IMR-90 (cell line): ENCODE measurements around the gene TAAR2. TPM values are rescaled to one million over a fixed set of nuclear protein-coding genes. Genes with fewer than 3 reads are reported as not detected.
"Not testable (repeated sequence)": the region's sequence is repeated elsewhere in the genome, so short reads cannot be mapped to it uniquely, and the experiment has no call there.

Experiments used
- ATAC-seq: fragments of 200-7000 bp; cut with Tn5 transposase; 2 replicates; pipeline ENCODE4 v1.9.1; 2020; ENCODE audit warnings: low read depth, mild to moderate bottlenecking, moderate library complexity
- BruUV-seq: library from RNA; stranded (reverse); fragments of 400-500 nt; replicated peaks from 2 replicates; lab custom pipeline; 2021; lab: Mats Ljungman, UMichigan
- CTCF ChIA-PET: fragments of 300-600 bp; formaldehyde crosslinking; extraction: SDS; loops from one replicate; lab custom pipeline; 2021; ENCODE audit warnings: antibody characterized with exemption; lab: Yijun Ruan, JAX
- POLR2A ChIA-PET: fragments of 300-600 bp; sonication (Branson Sonifier 250); formaldehyde crosslinking; loops from one replicate; lab custom pipeline; 2022; ENCODE audit warnings: antibody characterized with exemption; ENCODE audit not compliant: unreplicated experiment; lab: Charles Lee
- DNase-seq: peaks from one replicate; pipeline ENCODE4 v3.0.0; 2013
- H2AFZ ChIP-seq: replicated peaks from 2 replicates; pipeline ENCODE3; 2013; ENCODE audit warnings: low read length, mild to moderate bottlenecking; ENCODE audit not compliant: poor library complexity
- H2AK5ac ChIP-seq: 2 replicates; pipeline ENCODE4 v1.6.1; 2013; ENCODE audit warnings: low read depth, low read length, inconsistent platforms
- H2AK9ac ChIP-seq: replicated peaks from 2 replicates; pipeline ENCODE3; 2013; ENCODE audit warnings: mild to moderate bottlenecking, low read depth, low read length, moderate library complexity; ENCODE audit not compliant: poor library complexity
- H2BK120ac ChIP-seq: 2 replicates; pipeline ENCODE4 v1.6.1; 2013; ENCODE audit warnings: low read depth, low read length, inconsistent platforms
- H2BK15ac ChIP-seq: 3 replicates; pipeline ENCODE4 v1.6.1; 2013; ENCODE audit warnings: low read depth, low read length, inconsistent platforms
- H2BK20ac ChIP-seq: 2 replicates; pipeline ENCODE4 v1.6.1; 2013; ENCODE audit warnings: low read depth, mild to moderate bottlenecking, inconsistent platforms, low read length, moderate library complexity
- H2BK5ac ChIP-seq: 2 replicates; pipeline ENCODE4 v1.6.1; 2013; ENCODE audit warnings: mild to moderate bottlenecking, low read depth, low read length, inconsistent platforms; ENCODE audit not compliant: poor library complexity, severe bottlenecking
- H3K14ac ChIP-seq: replicated peaks from 2 replicates; pipeline ENCODE4 v1.6.1; 2013; ENCODE audit warnings: low read depth, low read length, inconsistent platforms
- H3K18ac ChIP-seq: 2 replicates; pipeline ENCODE4 v1.6.1; 2013; ENCODE audit warnings: low read depth, low read length, control low read depth
- H3K23ac ChIP-seq: 2 replicates; pipeline ENCODE4 v1.6.1; 2013; ENCODE audit warnings: low read depth, low read length, inconsistent platforms
- H3K27ac ChIP-seq: 2 replicates; pipeline ENCODE4 v1.5.1; 2013; ENCODE audit warnings: mild to moderate bottlenecking, control low read depth, low read length; ENCODE audit not compliant: insufficient read depth
- H3K27me3 ChIP-seq: 2 replicates; pipeline ENCODE4 v1.6.1; 2013; ENCODE audit warnings: low read length; ENCODE audit not compliant: control insufficient read depth, insufficient read depth
- H3K36me3 ChIP-seq: 2 replicates; pipeline ENCODE4 v1.6.1; 2013; ENCODE audit warnings: low read length, mixed read lengths; ENCODE audit not compliant: control insufficient read depth, insufficient read depth
- H3K4ac ChIP-seq: 2 replicates; pipeline ENCODE4 v1.6.1; 2013; ENCODE audit warnings: low read depth, low read length, inconsistent platforms
- H3K4me1 ChIP-seq: 2 replicates; pipeline ENCODE4 v1.6.1; 2013; ENCODE audit warnings: low read length, mixed read lengths; ENCODE audit not compliant: control insufficient read depth, insufficient read depth
- H3K4me2 ChIP-seq: 2 replicates; pipeline ENCODE4 v1.6.1; 2013; ENCODE audit warnings: low read depth, mild to moderate bottlenecking, control low read depth, low read length, moderate library complexity
- H3K4me3 ChIP-seq: 2 replicates; pipeline ENCODE4 v1.5.1; 2013; ENCODE audit warnings: low read depth, mild to moderate bottlenecking, control low read depth, low read length, moderate library complexity; ENCODE audit not compliant: insufficient read depth
- H3K56ac ChIP-seq: 2 replicates; pipeline ENCODE4 v1.6.1; 2013; ENCODE audit warnings: low read length, inconsistent platforms; ENCODE audit not compliant: insufficient read depth; ENCODE audit errors: extremely low read depth
- H3K79me1 ChIP-seq, 2 experiments: 2 replicates each; pipeline ENCODE4 v1.6.1; 2013; ENCODE audit warnings: low read length in 2 of 2, inconsistent platforms in 1 of 2, low read depth in 1 of 2
- H3K9ac ChIP-seq: 2 replicates; pipeline ENCODE4 v1.6.1; 2013; ENCODE audit warnings: low read depth, low read length, control low read depth
- H3K9me1 ChIP-seq: 2 replicates; pipeline ENCODE4 v1.6.1; 2013; ENCODE audit warnings: low read length, inconsistent platforms; ENCODE audit not compliant: insufficient read depth
- H3K9me3 ChIP-seq: 2 replicates; pipeline ENCODE4 v1.6.1; 2013; ENCODE audit warnings: low read length; ENCODE audit not compliant: control insufficient read depth, insufficient read depth
- H4K20me1 ChIP-seq: 2 replicates; pipeline ENCODE4 v1.6.1; 2013; ENCODE audit warnings: low read length, inconsistent platforms; ENCODE audit not compliant: insufficient read depth
- H4K5ac ChIP-seq: 2 replicates; pipeline ENCODE4 v1.6.1; 2013; ENCODE audit warnings: mild to moderate bottlenecking, low read depth, low read length, control low read depth
- H4K8ac ChIP-seq, 2 experiments: 2 replicates each; pipeline ENCODE4 v1.6.1; 2013; ENCODE audit warnings: low read depth in 2 of 2, low read length in 2 of 2, control low read depth in 1 of 2, inconsistent platforms in 1 of 2
- H4K91ac ChIP-seq: 2 replicates; pipeline ENCODE4 v1.6.1; 2013; ENCODE audit warnings: low read depth, low read length, inconsistent platforms; ENCODE audit not compliant: insufficient read depth
- CEBPB ChIP-seq: IDR thresholded peaks from 2 replicates; pipeline ENCODE4 v1.6.1; 2012; ENCODE audit warnings: low read depth, low read length, improper control_type of control experiment
- MAFK ChIP-seq: IDR thresholded peaks from 2 replicates; pipeline ENCODE4 v1.6.1; 2012; ENCODE audit warnings: low read depth, low read length, improper control_type of control experiment
- MXI1 ChIP-seq: IDR thresholded peaks from 2 replicates; pipeline ENCODE4 v1.6.1; 2012; ENCODE audit warnings: low read depth, mild to moderate bottlenecking, low read length, moderate library complexity, borderline replicate concordance
- WGBS, 2 experiments: methylation state at CpG; one replicate each; pipeline versions ENCODE4 v1.1.5 to v1.1.7; 2013; ENCODE audit warnings: missing lambda C conversion rate in 2 of 2; ENCODE audit not compliant: insufficient read length in 1 of 2; ENCODE audit errors: extremely low coverage in 2 of 2; 5-methylcytosine and 5-hydroxymethylcytosine counted together
- dilution Hi-C: fragments of 300-500 bp; cut with HindIII; formaldehyde crosslinking; loops from one replicate; pipeline ENCODE4 v1.14.3; 2018; ENCODE audit warnings: low sequenced_read_pairs; ENCODE audit not compliant: unreplicated experiment
- in situ Hi-C: fragments of 300-500 bp; cut with MboI; formaldehyde crosslinking; loops from 3 replicates; pipeline ENCODE4 v1.14.3; 2019; ENCODE audit warnings: low sequenced_read_pairs, inconsistent platforms, mixed read lengths
- intact Hi-C: fragments of 100-400 bp; cut with micrococcal nuclease; formaldehyde crosslinking; loops from 2 replicates; pipeline ENCODE4 v1.10.0; 2022
- polyA plus RNA-seq, 3 experiments: library from polyadenylated mRNA; depleted of rRNA; stranded (reverse); fragments of >200 nt; gene quantifications; 2 replicates each; pipeline ENCODE4 v1.2.3, GENCODE V29; 2012; ENCODE audit warnings: low replicate concordance in 1 of 3
- total RNA-seq: library from RNA; depleted of rRNA; stranded (reverse); fragments of >200 nt; gene quantifications from 2 replicates; pipeline ENCODE4 v1.2.3, GENCODE V29; 2012
- TF ChIP-seq, protein P1 (sequence below): conservative IDR thresholded peaks from 2 replicates; pipeline ENCODE4 v1.5.1; 2012; ENCODE audit warnings: mild to moderate bottlenecking, low read depth, low read length, improper control_type of control experiment

The TAAR2 gene
- total and polyA plus RNA-seq, 2 of the 4 experiments (the other 2 are of a cell fraction), result not detected

DNA sequence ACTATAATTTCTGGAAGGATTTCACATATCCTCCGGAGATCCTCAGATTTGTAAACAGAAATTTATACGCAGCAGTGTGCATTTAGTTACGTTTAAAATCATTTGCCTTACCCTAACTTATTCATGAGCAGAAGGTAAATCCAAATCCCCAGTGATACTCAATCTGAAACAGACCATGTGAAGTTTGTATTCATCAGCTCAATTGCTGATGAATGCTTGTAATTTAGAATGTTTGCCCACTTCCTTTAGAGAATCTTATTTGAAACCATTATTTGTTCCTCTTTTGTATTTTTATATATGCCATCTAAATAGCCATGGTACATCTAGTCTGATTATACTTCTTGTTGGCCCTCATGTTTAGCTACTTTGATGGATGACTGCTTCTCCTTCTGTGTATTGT is 19.5 kb upstream of the TAAR2 start:
- no peak overlapping the region for H3K9ac ChIP-seq
- H3K27ac ChIP-seq, result no peak overlapping the region
- H2BK120ac ChIP-seq, result no peak overlapping the region
- no peaks in the 10 kb centered on the region for H3K9me1 ChIP-seq
- TF ChIP-seq, protein P1, sequence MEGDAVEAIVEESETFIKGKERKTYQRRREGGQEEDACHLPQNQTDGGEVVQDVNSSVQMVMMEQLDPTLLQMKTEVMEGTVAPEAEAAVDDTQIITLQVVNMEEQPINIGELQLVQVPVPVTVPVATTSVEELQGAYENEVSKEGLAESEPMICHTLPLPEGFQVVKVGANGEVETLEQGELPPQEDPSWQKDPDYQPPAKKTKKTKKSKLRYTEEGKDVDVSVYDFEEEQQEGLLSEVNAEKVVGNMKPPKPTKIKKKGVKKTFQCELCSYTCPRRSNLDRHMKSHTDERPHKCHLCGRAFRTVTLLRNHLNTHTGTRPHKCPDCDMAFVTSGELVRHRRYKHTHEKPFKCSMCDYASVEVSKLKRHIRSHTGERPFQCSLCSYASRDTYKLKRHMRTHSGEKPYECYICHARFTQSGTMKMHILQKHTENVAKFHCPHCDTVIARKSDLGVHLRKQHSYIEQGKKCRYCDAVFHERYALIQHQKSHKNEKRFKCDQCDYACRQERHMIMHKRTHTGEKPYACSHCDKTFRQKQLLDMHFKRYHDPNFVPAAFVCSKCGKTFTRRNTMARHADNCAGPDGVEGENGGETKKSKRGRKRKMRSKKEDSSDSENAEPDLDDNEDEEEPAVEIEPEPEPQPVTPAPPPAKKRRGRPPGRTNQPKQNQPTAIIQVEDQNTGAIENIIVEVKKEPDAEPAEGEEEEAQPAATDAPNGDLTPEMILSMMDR, result no peak
- TF ChIP-seq MXI1 (no peak), MAFK (no peak), CEBPB (no peak)
- H4K8ac ChIP-seq, result no peak overlapping the region
- BruUV-seq, result no TSS peak
- no peak overlapping the region for H3K4me3 ChIP-seq
- H3K23ac ChIP-seq, result no peak overlapping the region
- H2AK9ac ChIP-seq, result no peak overlapping the region
- ChIA-PET CTCF (no interaction called here), POLR2A (no interaction called here)
- 80% methylated on average over 1 of the region's 3 CpGs; no CpG with 5 or more reads in 1 of the 2 experiments for WGBS, 2 experiments
- no peak overlapping the region for H3K4me2 ChIP-seq
- no peak overlapping the region for H3K56ac ChIP-seq
- no peak overlapping the region for H2AFZ ChIP-seq
- H3K4me1 ChIP-seq, result no peaks in the 10 kb centered on the region
- dilution Hi-C loops (no loop called here), in situ Hi-C loops (no loop called here), intact Hi-C loops (no loop called here)
- H3K27me3 ChIP-seq, result peaks cover 5% of the 10 kb centered on the region
- no peaks in the 10 kb centered on the region for H3K36me3 ChIP-seq
- no peaks in the 10 kb centered on the region for H4K20me1 ChIP-seq
- no peak overlapping the region for H4K5ac ChIP-seq
- no peak overlapping the region for H2BK5ac ChIP-seq
- DNase-seq, result no peak
- H4K91ac ChIP-seq, result no peak overlapping the region
- H2AK5ac ChIP-seq, result no peak overlapping the region
- H3K14ac ChIP-seq, result no peak overlapping the region
- no peaks in the 10 kb centered on the region for H3K9me3 ChIP-seq
- no peaks in the 10 kb centered on the region for H3K79me1 ChIP-seq
- no peak for ATAC-seq
- H2BK15ac ChIP-seq, result no peak overlapping the region
- H3K18ac ChIP-seq, result no peak overlapping the region
- H2BK20ac ChIP-seq, result no peak overlapping the region
- no peak overlapping the region for H3K4ac ChIP-seq

DNA sequence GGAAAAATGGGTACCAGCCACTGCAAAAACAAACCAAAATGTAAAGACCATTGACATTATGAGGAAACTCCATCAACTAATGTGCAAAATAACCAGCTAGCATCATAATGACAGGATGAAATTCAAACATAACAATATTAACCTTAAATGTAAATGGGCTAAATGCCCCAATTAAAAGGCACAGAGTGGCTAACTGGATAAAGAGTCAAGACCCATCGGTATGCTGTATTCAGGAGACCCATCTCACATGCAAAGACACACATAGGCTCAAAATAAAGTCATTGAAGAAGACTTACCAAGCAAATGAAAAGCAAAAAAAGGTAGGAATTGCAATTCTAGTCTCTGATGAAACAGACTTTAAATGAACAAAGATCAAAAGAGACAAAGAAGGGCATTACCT is 13.1 kb upstream of the TAAR2 start:
- H3K79me1 ChIP-seq, H2BK20ac ChIP-seq, H3K36me3 ChIP-seq, BruUV-seq, H4K8ac ChIP-seq, H3K4me1 ChIP-seq, H2AK9ac ChIP-seq, H3K9me1 ChIP-seq, H3K9ac ChIP-seq, H2BK120ac ChIP-seq, H4K5ac ChIP-seq, POLR2A ChIA-PET, dilution Hi-C loops, CTCF ChIA-PET, H3K4ac ChIP-seq, DNase-seq, H3K4me3 ChIP-seq, H2BK15ac ChIP-seq, H2BK5ac ChIP-seq, intact Hi-C loops, H3K56ac ChIP-seq, H3K27ac ChIP-seq, H2AFZ ChIP-seq, H3K18ac ChIP-seq, ATAC-seq, in situ Hi-C loops, H3K9me3 ChIP-seq, H3K4me2 ChIP-seq, H4K20me1 ChIP-seq, H4K91ac ChIP-seq, H3K14ac ChIP-seq, H2AK5ac ChIP-seq, H3K23ac ChIP-seq: not testable (repeated sequence)
- WGBS, 2 experiments, result no CpG with 5 or more reads among the region's 1 CpG
- H3K27me3 ChIP-seq, result peaks cover 17% of the 10 kb centered on the region
